Pons (tissue), 1 donor: ENCODE results near the gene NCBP2.
A peak's percentile ranks its signal among the peaks of the same experiment; 100 is the strongest.

Experiments used
- DNase-seq: peaks from one replicate; pipeline ENCODE4 v3.0.0-alpha.2; 2016; ENCODE audit warnings: low spot score

The NCBP2 gene

GRCh38 chr3:196942226-196942914 lies at the start of gene NCBP2:
Gene NCBP2, minus strand, starts transcription at chr3:196942528. Its CDS starts 25 bp downstream, at chr3:196942503.
- peak; percentile 93 for DNase-seq

- peak; percentile 23 for DNase-seq
Observed at GRCh38 chr3:196991581-196992460, 49.5 kb upstream of the NCBP2 start.

- no peak for DNase-seq
Observed at GRCh38 chr3:196990601-196991007, 48.3 kb upstream of the NCBP2 start.

GRCh38 chr3:196989721-196990262 lies 47.5 kb upstream of the NCBP2 start:
- no peak for DNase-seq

GRCh38 chr3:196988241-196989029 lies 46.1 kb upstream of the NCBP2 start:
- no peak for DNase-seq

GRCh38 chr3:196987022-196987421 lies 44.7 kb upstream of the NCBP2 start:
- DNase-seq: no peak

- DNase-seq: no peak
Observed at GRCh38 chr3:196985954-196986885, 43.9 kb upstream of the NCBP2 start.

GRCh38 chr3:196985298-196985697 lies 43.0 kb upstream of the NCBP2 start:
- DNase-seq: no peak

- DNase-seq: no peak
Observed at GRCh38 chr3:196983186-196983585, 40.9 kb upstream of the NCBP2 start.

GRCh38 chr3:196981657-196982056 lies 39.3 kb upstream of the NCBP2 start:
- DNase-seq: no peak

GRCh38 chr3:196979545-196979944 lies 37.2 kb upstream of the NCBP2 start:
- no peak for DNase-seq

GRCh38 chr3:196976941-196977340 lies 34.6 kb upstream of the NCBP2 start:
- DNase-seq: no peak

- no peak for DNase-seq
Observed at GRCh38 chr3:196975349-196975748, 33.0 kb upstream of the NCBP2 start.

- no peak for DNase-seq
Observed at GRCh38 chr3:196974661-196975060, 32.3 kb upstream of the NCBP2 start.

- DNase-seq: no peak
Observed at GRCh38 chr3:196971094-196971698, 28.9 kb upstream of the NCBP2 start.

- no peak for DNase-seq
Observed at GRCh38 chr3:196970547-196971093, 28.3 kb upstream of the NCBP2 start.

GRCh38 chr3:196969660-196970546 lies 27.6 kb upstream of the NCBP2 start:
- DNase-seq: no peak

- no peak for DNase-seq
Observed at GRCh38 chr3:196969134-196969659, 26.9 kb upstream of the NCBP2 start.
